GM12878 (cell line): ENCODE data around the gene CCDC18. TPM values are rescaled to one million over a fixed set of nuclear protein-coding genes. Genes with fewer than 3 reads are reported as not detected.

Experiments used
- ATAC-seq: fragments of 200-7000 bp; cut with Tn5 transposase; 3 replicates; pipeline ENCODE4 v1.9.1; 2020; ENCODE audit warnings: mild to moderate bottlenecking, moderate library complexity
- BruUV-seq: library from RNA; stranded (reverse); fragments of 400-500 nt; replicated peaks from 2 replicates; lab custom pipeline; 2021; lab: Mats Ljungman, UMichigan
- CTCF ChIA-PET: fragments of 300-600 bp; sonication (Branson Sonifier 250); formaldehyde crosslinking; extraction: SDS; loops from one replicate; lab custom pipeline; 2021; ENCODE audit warnings: inconsistent platforms; lab: Yijun Ruan, JAX
- POLR2A ChIA-PET: fragments of 350-600 bp; formaldehyde crosslinking; extraction: SDS; loops from one replicate; lab custom pipeline; 2021; ENCODE audit warnings: inconsistent platforms; lab: Charles Lee
- RAD21 ChIA-PET: fragments of 300-600 bp; sonication (Branson Sonifier 250); formaldehyde crosslinking; loops from one replicate; lab custom pipeline; 2023; ENCODE audit warnings: antibody characterized with exemption; ENCODE audit not compliant: unreplicated experiment; lab: Charles Lee
- SMC1A ChIA-PET: fragments of 300-600 bp; sonication (Branson Sonifier 250); formaldehyde crosslinking; loops from one replicate; lab custom pipeline; 2023; ENCODE audit not compliant: unreplicated experiment, uncharacterized antibody; lab: Charles Lee
- DNase-seq: peaks from one replicate; pipeline ENCODE4 v3.0.0-alpha.2; 2011; ENCODE audit warnings: low read depth, low spot score
- FAIRE-seq: peaks from 3 replicates; lab custom pipeline; 2011; peaks lifted over from hg19 to GRCh38; lab: Jason Lieb, UNC
- H2AFZ ChIP-seq: 2 replicates; pipeline ENCODE4 v1.6.0; 2011; ENCODE audit warnings: low read depth, low read length, control low read depth; ENCODE audit not compliant: control insufficient read depth
- H3K27ac ChIP-seq: 2 replicates; pipeline ENCODE4 v1.5.1; 2011; ENCODE audit warnings: control low read depth; ENCODE audit not compliant: control insufficient read depth, insufficient read depth
- H3K27me3 ChIP-seq, 2 experiments: replicated peaks in 1 of 2; 2 replicates each; pipeline versions ENCODE4 v1.6.0 to v1.6.1; 2011; ENCODE audit warnings: low read length in 1 of 2; ENCODE audit not compliant: control insufficient read depth in 2 of 2, insufficient read depth in 2 of 2
- H3K36me3 ChIP-seq, 2 experiments: 2 replicates each; pipeline ENCODE4 v1.5.1; 2011; ENCODE audit warnings: low read length in 1 of 2; ENCODE audit not compliant: control insufficient read depth in 2 of 2, insufficient read depth in 2 of 2
- H3K4me1 ChIP-seq: 2 replicates; pipeline ENCODE4 v1.6.1; 2011; ENCODE audit warnings: mild to moderate bottlenecking, low read length, moderate library complexity, mixed read lengths; ENCODE audit not compliant: control insufficient read depth, insufficient read depth
- H3K4me2 ChIP-seq: 2 replicates; pipeline ENCODE4 v1.6.0; 2011; ENCODE audit warnings: control low read depth; ENCODE audit not compliant: control insufficient read depth, insufficient read depth
- H3K4me3 ChIP-seq: fragments of 200-600 bp; sonication (generic); 2 replicates; pipeline ENCODE4 v1.5.1; 2016
- H3K79me2 ChIP-seq: 2 replicates; pipeline ENCODE4 v1.6.0; 2011; ENCODE audit warnings: low read length; ENCODE audit not compliant: control insufficient read depth, insufficient read depth
- H3K9ac ChIP-seq: 2 replicates; pipeline ENCODE4 v1.8.0; 2011; ENCODE audit warnings: low read length, control low read depth, mixed read lengths; ENCODE audit not compliant: control insufficient read depth, insufficient read depth
- H3K9me3 ChIP-seq: replicated peaks from 3 replicates; pipeline ENCODE4 v1.5.1; 2011; ENCODE audit warnings: mild to moderate bottlenecking, low read length; ENCODE audit not compliant: control insufficient read depth, insufficient read depth
- H4K20me1 ChIP-seq: 2 replicates; pipeline ENCODE4 v1.6.0; 2011; ENCODE audit not compliant: control insufficient read depth, insufficient read depth
- BHLHE40 ChIP-seq, 2 experiments: fragments of 450-650 bp in 1 of 2; IDR thresholded peaks; 2 replicates each; pipeline ENCODE4 v1.6.1; 2011 to 2017; ENCODE audit warnings: low read depth in 2 of 2, borderline replicate concordance in 1 of 2, improper control_type of control experiment in 1 of 2, low read length in 1 of 2, mild to moderate bottlenecking in 1 of 2
- BMI1 ChIP-seq: fragments of 450-650 bp; IDR thresholded peaks from 2 replicates; pipeline ENCODE4 v1.6.1; 2016; ENCODE audit warnings: mild to moderate bottlenecking, moderate library complexity, borderline replicate concordance
- EZH2 ChIP-seq: IDR thresholded peaks from 2 replicates; pipeline ENCODE4 v1.6.1; 2012; ENCODE audit warnings: low read depth, mild to moderate bottlenecking, control low read depth, inconsistent platforms, low read length, borderline replicate concordance; ENCODE audit not compliant: control insufficient read depth
- KDM1A ChIP-seq: fragments of 200-600 bp; sonication (generic); IDR thresholded peaks from 2 replicates; pipeline ENCODE4 v1.6.1; 2016; ENCODE audit warnings: borderline replicate concordance
- PRDM15 ChIP-seq: fragments of 450-650 bp; formaldehyde crosslinking; IDR thresholded peaks from 2 replicates; pipeline ENCODE4 v1.4.0; 2020; ENCODE audit warnings: mild to moderate bottlenecking, moderate library complexity
- RELA ChIP-seq: fragments of 450-650 bp; IDR thresholded peaks from 2 replicates; pipeline ENCODE4 v1.8.0; 2014; ENCODE audit warnings: borderline replicate concordance; ENCODE audit not compliant: partially characterized antibody
- SIX5 ChIP-seq: IDR thresholded peaks from 2 replicates; pipeline ENCODE4 v1.6.1; 2011; ENCODE audit warnings: mild to moderate bottlenecking, low read depth, low read length, moderate library complexity; ENCODE audit not compliant: severe bottlenecking
- STAT1 ChIP-seq: fragments of 450-650 bp; conservative IDR thresholded peaks from 2 replicates; pipeline ENCODE4 v1.6.1; 2014; ENCODE audit warnings: antibody characterized with exemption, mild to moderate bottlenecking
- WGBS: methylation state at CpG from one replicate; pipeline ENCODE4 v1.1.6; 2016; ENCODE audit warnings: low lambda C conversion rate; ENCODE audit not compliant: insufficient replicate concordance, insufficient coverage; ENCODE audit errors: missing lambda C conversion rate; 5-methylcytosine and 5-hydroxymethylcytosine counted together
- in situ Hi-C: fragments of 300-500 bp; cut with MboI; formaldehyde crosslinking; loops from 9 replicates; pipeline ENCODE4 v1.14.3; 2018; ENCODE audit warnings: mixed read lengths
- intact Hi-C: fragments of 100-400 bp; cut with micrococcal nuclease; formaldehyde crosslinking; loops from one replicate; pipeline ENCODE4 v1.14.2; 2022; ENCODE audit not compliant: unreplicated experiment
- polyA plus RNA-seq, 11 experiments: library from polyadenylated mRNA; depleted of rRNA in 4 of 11; unstranded in 6 of 11; stranded (reverse) in 5 of 11; fragments of >200 nt; fragmentation: Nextera tagmentation in 4 of 11; fragmentation: Illumina TruSeq in 1 of 11; extraction: Ambion mirVana in 4 of 11; extraction: Trizol in 1 of 11; gene quantifications; 1 replicate in 1 of 11; 2 replicates in 10 of 11; pipeline versions ENCODE4 v1.2.1 to v1.2.3, GENCODE V29; 2011 to 2016; ENCODE audit warnings: inconsistent platforms in 2 of 11, missing spikeins in 2 of 11, low read depth in 1 of 11
- total RNA-seq, 4 experiments: library from RNA; depleted of rRNA in 3 of 4; stranded (reverse); fragments of >200 nt in 3 of 4; fragmentation: Illumina TruSeq in 1 of 4; extraction: Trizol in 1 of 4; gene quantifications; 2 replicates each; pipeline versions ENCODE4 v1.2.1 to v1.2.3, GENCODE V29; 2013 to 2021
- TF ChIP-seq, protein P1 (sequence below): fragments of 450-650 bp; conservative IDR thresholded peaks from 2 replicates; pipeline ENCODE4 v1.6.1; 2017; ENCODE audit warnings: mild to moderate bottlenecking, moderate library complexity
- TF ChIP-seq, protein P2 (sequence below): fragments of 450-650 bp; IDR thresholded peaks from 2 replicates; pipeline ENCODE4 v1.6.1; 2017; ENCODE audit warnings: mild to moderate bottlenecking, moderate library complexity

The CCDC18 gene
- total and polyA plus RNA-seq, 10 of the 15 experiments (the other 5 are each of a cell fraction or from before 2014, with no cell fraction given), result 15.6 to 34.9 (median 19.5) TPM

DNA sequence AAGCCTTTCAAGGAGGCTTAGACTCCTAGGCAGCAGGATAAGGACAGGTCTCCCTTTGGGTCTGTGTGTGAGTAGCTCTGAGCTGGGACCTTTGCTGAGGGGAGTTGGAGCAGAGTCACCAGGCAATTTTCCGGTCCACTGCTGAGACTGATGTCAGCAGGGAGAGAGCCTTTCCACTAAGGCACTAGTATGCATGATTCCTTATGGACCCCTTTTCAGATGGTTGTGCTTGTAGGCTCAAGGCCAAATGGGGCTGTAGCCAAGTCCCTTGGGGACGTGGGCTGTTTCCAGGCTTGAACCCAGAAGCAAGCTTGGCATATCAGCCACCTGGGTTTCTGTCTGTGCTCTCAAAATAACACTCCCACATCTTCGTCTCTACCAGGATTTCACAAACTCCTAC lies 73.0 kb downstream of the CCDC18 start (continued):
- TF ChIP-seq SIX5, result no peak
- TF ChIP-seq STAT1, result no peak
- no peak for TF ChIP-seq BMI1
- TF ChIP-seq, protein P1, sequence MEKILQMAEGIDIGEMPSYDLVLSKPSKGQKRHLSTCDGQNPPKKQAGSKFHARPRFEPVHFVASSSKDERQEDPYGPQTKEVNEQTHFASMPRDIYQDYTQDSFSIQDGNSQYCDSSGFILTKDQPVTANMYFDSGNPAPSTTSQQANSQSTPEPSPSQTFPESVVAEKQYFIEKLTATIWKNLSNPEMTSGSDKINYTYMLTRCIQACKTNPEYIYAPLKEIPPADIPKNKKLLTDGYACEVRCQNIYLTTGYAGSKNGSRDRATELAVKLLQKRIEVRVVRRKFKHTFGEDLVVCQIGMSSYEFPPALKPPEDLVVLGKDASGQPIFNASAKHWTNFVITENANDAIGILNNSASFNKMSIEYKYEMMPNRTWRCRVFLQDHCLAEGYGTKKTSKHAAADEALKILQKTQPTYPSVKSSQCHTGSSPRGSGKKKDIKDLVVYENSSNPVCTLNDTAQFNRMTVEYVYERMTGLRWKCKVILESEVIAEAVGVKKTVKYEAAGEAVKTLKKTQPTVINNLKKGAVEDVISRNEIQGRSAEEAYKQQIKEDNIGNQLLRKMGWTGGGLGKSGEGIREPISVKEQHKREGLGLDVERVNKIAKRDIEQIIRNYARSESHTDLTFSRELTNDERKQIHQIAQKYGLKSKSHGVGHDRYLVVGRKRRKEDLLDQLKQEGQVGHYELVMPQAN, result no peak

DNA sequence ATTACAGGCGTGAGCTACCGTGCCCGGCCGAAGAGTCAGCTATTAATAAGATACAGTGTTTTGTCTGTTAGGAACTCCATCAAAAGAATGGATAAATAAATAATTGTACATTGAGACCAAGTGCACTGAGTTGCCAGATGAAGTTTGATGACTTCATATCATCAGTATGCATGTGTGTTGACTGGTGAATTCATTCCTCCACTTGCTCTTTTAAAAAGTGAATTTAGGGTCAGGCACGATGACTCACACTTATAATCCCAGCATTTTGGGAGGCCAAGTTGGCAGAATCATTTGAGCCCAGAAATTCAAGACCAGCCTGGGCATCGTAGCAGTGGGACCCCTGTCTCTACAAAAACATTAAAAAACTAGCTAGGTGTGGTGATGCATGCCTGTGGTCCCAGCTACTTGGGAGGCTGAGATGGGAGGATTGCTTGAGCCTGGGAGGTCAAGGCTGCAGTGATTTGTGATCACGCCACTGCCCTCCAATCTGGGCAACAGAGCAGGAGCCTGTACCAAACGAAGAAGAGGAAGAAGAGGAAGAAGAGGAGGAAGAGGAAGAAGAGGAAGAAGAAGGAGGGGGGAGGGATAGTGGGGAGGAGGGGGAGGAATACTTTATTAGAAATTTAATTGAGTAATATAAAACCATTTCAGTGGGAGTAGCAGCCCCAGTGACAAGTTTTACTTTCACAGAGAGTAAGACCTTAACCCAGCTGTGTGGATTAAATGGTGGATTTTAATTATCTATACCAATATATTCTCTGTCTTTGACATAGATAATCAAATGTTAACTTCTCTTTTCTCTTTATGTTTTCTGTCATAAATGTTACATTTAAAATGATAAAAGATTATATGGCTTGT lies 74.9 kb downstream of the CCDC18 start:
- ATAC-seq (no peak), DNase-seq (no peak), FAIRE-seq (no peak)
- SMC1A ChIA-PET, result interaction anchor here (0.6 to 1.0 kb wide), 2 partner anchors 120 to 141 kb away, joined by 3 read pairs; no protein-coding TSS in a partner anchor
- intact Hi-C loops, result no loop called here
- H3K36me3 ChIP-seq, result peaks cover 0 to 27% of the 10 kb centered on the region in 2 experiments
- H3K27ac ChIP-seq, result no peak overlapping the region
- H2AFZ ChIP-seq, result no peak overlapping the region
- H3K9me3 ChIP-seq, result peaks cover 9% of the 10 kb centered on the region
- CTCF ChIA-PET, result no interaction called here
- no peaks in the 10 kb centered on the region; the same call in 1 of the 2 replicates for H3K4me1 ChIP-seq
- no TSS peak for BruUV-seq
- RAD21 ChIA-PET, result no interaction called here
- H3K4me2 ChIP-seq, result no peak overlapping the region
- POLR2A ChIA-PET, result no interaction called here
- H3K27me3 ChIP-seq, result no peaks in the 10 kb centered on the region
- no peaks in the 10 kb centered on the region; the same call in 1 of the 2 replicates for H3K79me2 ChIP-seq
- in situ Hi-C loops, result no loop called here
- no peak overlapping the region for H3K4me3 ChIP-seq
- WGBS, result 98% methylated on average over 8 of the region's 8 CpGs
- no peaks in the 10 kb centered on the region for H4K20me1 ChIP-seq
- no peak overlapping the region for H3K9ac ChIP-seq
- TF ChIP-seq EZH2, result no peak
- no peak for TF ChIP-seq RELA
- TF ChIP-seq, protein P2, sequence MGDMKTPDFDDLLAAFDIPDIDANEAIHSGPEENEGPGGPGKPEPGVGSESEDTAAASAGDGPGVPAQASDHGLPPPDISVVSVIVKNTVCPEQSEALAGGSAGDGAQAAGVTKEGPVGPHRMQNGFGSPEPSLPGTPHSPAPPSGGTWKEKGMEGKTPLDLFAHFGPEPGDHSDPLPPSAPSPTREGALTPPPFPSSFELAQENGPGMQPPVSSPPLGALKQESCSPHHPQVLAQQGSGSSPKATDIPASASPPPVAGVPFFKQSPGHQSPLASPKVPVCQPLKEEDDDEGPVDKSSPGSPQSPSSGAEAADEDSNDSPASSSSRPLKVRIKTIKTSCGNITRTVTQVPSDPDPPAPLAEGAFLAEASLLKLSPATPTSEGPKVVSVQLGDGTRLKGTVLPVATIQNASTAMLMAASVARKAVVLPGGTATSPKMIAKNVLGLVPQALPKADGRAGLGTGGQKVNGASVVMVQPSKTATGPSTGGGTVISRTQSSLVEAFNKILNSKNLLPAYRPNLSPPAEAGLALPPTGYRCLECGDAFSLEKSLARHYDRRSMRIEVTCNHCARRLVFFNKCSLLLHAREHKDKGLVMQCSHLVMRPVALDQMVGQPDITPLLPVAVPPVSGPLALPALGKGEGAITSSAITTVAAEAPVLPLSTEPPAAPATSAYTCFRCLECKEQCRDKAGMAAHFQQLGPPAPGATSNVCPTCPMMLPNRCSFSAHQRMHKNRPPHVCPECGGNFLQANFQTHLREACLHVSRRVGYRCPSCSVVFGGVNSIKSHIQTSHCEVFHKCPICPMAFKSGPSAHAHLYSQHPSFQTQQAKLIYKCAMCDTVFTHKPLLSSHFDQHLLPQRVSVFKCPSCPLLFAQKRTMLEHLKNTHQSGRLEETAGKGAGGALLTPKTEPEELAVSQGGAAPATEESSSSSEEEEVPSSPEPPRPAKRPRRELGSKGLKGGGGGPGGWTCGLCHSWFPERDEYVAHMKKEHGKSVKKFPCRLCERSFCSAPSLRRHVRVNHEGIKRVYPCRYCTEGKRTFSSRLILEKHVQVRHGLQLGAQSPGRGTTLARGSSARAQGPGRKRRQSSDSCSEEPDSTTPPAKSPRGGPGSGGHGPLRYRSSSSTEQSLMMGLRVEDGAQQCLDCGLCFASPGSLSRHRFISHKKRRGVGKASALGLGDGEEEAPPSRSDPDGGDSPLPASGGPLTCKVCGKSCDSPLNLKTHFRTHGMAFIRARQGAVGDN, result no peak
- no peak for TF ChIP-seq BHLHE40 (IDR thresholded peaks at IDR 0.05; ENCODE audit: borderline replicate concordance in 1 of 2, low read depth in 2 of 2, low read length in 1 of 2)
- no peak for TF ChIP-seq PRDM15
- no peak for TF ChIP-seq KDM1A
